A549 (cell line): ENCODE data around the gene KLHDC1. TPM values are rescaled to one million over a fixed set of nuclear protein-coding genes. Genes with fewer than 3 reads are reported as not detected.

Source experiments
- ATAC-seq, 2 experiments: fragments of 200-7000 bp in 1 of 2; fragments of >200 bp in 1 of 2; cut with Nextera tagmentation in 1 of 2; cut with Tn5 transposase in 1 of 2; 3 replicates each; pipeline versions ENCODE4 v1.8.0 to v1.9.1; 2018 to 2020; ENCODE audit warnings: mild to moderate bottlenecking in 1 of 2, moderate library complexity in 1 of 2
- CTCF ChIA-PET: fragments of 300-600 bp; sonication (Branson Sonifier 250); formaldehyde crosslinking; extraction: SDS; loops from one replicate; lab custom pipeline; 2021; ENCODE audit warnings: antibody characterized with exemption, inconsistent platforms; lab: Yijun Ruan, JAX
- POLR2A ChIA-PET: fragments of 350-600 bp; formaldehyde crosslinking; extraction: SDS; loops from one replicate; lab custom pipeline; 2021; ENCODE audit warnings: antibody characterized with exemption, inconsistent platforms; lab: Yijun Ruan, JAX
- DNase-seq, 2 experiments: peaks; one replicate each; pipeline versions ENCODE4 v3.0.0 to v3.0.0-alpha.2; 2011 to 2016; ENCODE audit warnings: low read depth in 1 of 2, low spot score in 1 of 2
- FAIRE-seq: peaks from 2 replicates; lab custom pipeline; 2011; peaks lifted over from hg19 to GRCh38; lab: Jason Lieb, UNC
- H3K27ac ChIP-seq, 2 experiments: fragments of >200 bp; sonication (Bioruptor Twin); formaldehyde crosslinking; 3 replicates each; pipeline ENCODE4 v1.5.1; 2016 to 2017
- H3K4me1 ChIP-seq: fragments of >200 bp; sonication (Bioruptor Twin); formaldehyde crosslinking; 3 replicates; pipeline ENCODE4 v1.6.1; 2016
- H3K4me2 ChIP-seq: fragments of >200 bp; sonication (Bioruptor Twin); formaldehyde crosslinking; 3 replicates; pipeline ENCODE4 v1.6.1; 2016
- H3K4me3 ChIP-seq: fragments of >200 bp; sonication (Bioruptor Twin); formaldehyde crosslinking; 3 replicates; pipeline ENCODE4 v1.5.1; 2016
- H3K9me3 ChIP-seq: fragments of >200 bp; sonication (Bioruptor Twin); formaldehyde crosslinking; 3 replicates; pipeline ENCODE4 v1.6.1; 2016
- CBX8 ChIP-seq: fragments of 200-600 bp; sonication (generic); IDR thresholded peaks from 2 replicates; pipeline ENCODE4 v1.6.1; 2016
- CEBPB ChIP-seq, 2 experiments: fragments of >200 bp in 1 of 2; sonication (Bioruptor Twin) in 1 of 2; formaldehyde crosslinking in 1 of 2; IDR thresholded peaks; 2 replicates each; pipeline ENCODE4 v1.6.1; 2012 to 2016
- CHD2 ChIP-seq: fragments of 150-350 bp; IDR thresholded peaks from 2 replicates; pipeline ENCODE4 v1.6.1; 2014; ENCODE audit warnings: low read length; ENCODE audit not compliant: partially characterized antibody
- CTCF ChIP-seq: fragments of >200 bp; sonication (Bioruptor Twin); formaldehyde crosslinking; IDR thresholded peaks from 3 replicates; pipeline ENCODE4 v1.5.1; 2016
- EHF ChIP-seq: fragments of 250-450 bp; sonication (Bioruptor Pico); IDR thresholded peaks from 2 replicates; pipeline ENCODE4 v1.5.0; 2020; ENCODE audit warnings: mild to moderate bottlenecking
- ESRRA ChIP-seq: fragments of 150-350 bp; IDR thresholded peaks from 2 replicates; pipeline ENCODE4 v1.6.1; 2014; ENCODE audit warnings: mild to moderate bottlenecking, low read length, borderline replicate concordance
- FOSL2 ChIP-seq, 2 experiments: fragments of 450-650 bp in 1 of 2; fragments of >200 bp in 1 of 2; sonication (Bioruptor Twin) in 1 of 2; formaldehyde crosslinking; IDR thresholded peaks; 2 replicates each; pipeline versions ENCODE4 v1.5.0 to v1.6.1; 2016 to 2020; ENCODE audit warnings: mild to moderate bottlenecking in 1 of 2, moderate library complexity in 1 of 2
- HOXA7 ChIP-seq: fragments of 250-450 bp; sonication (Bioruptor Pico); IDR thresholded peaks from 2 replicates; pipeline ENCODE4 v1.5.0; 2020; ENCODE audit warnings: mild to moderate bottlenecking, moderate library complexity
- JUN ChIP-seq, 2 experiments: fragments of >200 bp; sonication (Bioruptor Twin); formaldehyde crosslinking; IDR thresholded peaks; 2 replicates in 1 of 2; 3 replicates in 1 of 2; pipeline ENCODE4 v1.6.1; 2016 to 2017
- KDM1A ChIP-seq: fragments of 200-600 bp; sonication (generic); IDR thresholded peaks from 2 replicates; pipeline ENCODE4 v1.6.1; 2016; ENCODE audit warnings: low read depth, mild to moderate bottlenecking
- KDM5A ChIP-seq: fragments of 200-600 bp; sonication (generic); IDR thresholded peaks from 2 replicates; pipeline ENCODE4 v1.6.1; 2016; ENCODE audit warnings: antibody characterized with exemption, mild to moderate bottlenecking
- MYC ChIP-seq: IDR thresholded peaks from 2 replicates; pipeline ENCODE4 v1.6.1; 2012; ENCODE audit warnings: mild to moderate bottlenecking, inconsistent platforms, low read length, improper control_type of control experiment, borderline replicate concordance
- POLR2A ChIP-seq: IDR thresholded peaks from 2 replicates; pipeline ENCODE4 v1.6.1; 2012; ENCODE audit warnings: mild to moderate bottlenecking, low read length
- POLR2AphosphoS2 ChIP-seq: conservative IDR thresholded peaks from 2 replicates; pipeline ENCODE4 v1.6.1; 2012; ENCODE audit warnings: low read length, improper control_type of control experiment, inconsistent platforms
- RARB ChIP-seq: fragments of 250-450 bp; sonication (Bioruptor Pico); IDR thresholded peaks from 2 replicates; pipeline ENCODE4 v1.8.0; 2021; ENCODE audit warnings: mild to moderate bottlenecking, moderate library complexity
- SREBF2 ChIP-seq: fragments of 450-650 bp; IDR thresholded peaks from 2 replicates; pipeline ENCODE4 v1.6.1; 2014; ENCODE audit warnings: mild to moderate bottlenecking, moderate library complexity
- TFCP2L1 ChIP-seq: fragments of 250-450 bp; sonication (Bioruptor Pico); IDR thresholded peaks from 2 replicates; pipeline ENCODE4 v1.5.0; 2021; ENCODE audit warnings: mild to moderate bottlenecking
- WGBS: methylation state at CpG from one replicate; pipeline ENCODE4 v1.1.6; 2017; ENCODE audit errors: missing lambda C conversion rate; 5-methylcytosine and 5-hydroxymethylcytosine counted together
- polyA plus RNA-seq, 4 experiments: library from polyadenylated mRNA; depleted of rRNA in 3 of 4; stranded (reverse); fragments of >200 nt; fragmentation: RNase III in 1 of 4; extraction: RNeasy Plus Mini Kit Qiagen cat#74134 plus additional on column Dnase treatment in 1 of 4; gene quantifications; 2 replicates in 3 of 4; 3 replicates in 1 of 4; pipeline ENCODE4 v1.2.3, GENCODE V29; 2011 to 2017
- TF ChIP-seq, protein P1 (sequence below): fragments of 250-450 bp; sonication (Bioruptor Pico); IDR thresholded peaks from 2 replicates; pipeline ENCODE4 v1.5.0; 2021; ENCODE audit warnings: mild to moderate bottlenecking, moderate library complexity, borderline replicate concordance
- TF ChIP-seq, protein P2 (sequence below): fragments of 200-600 bp; sonication (generic); IDR thresholded peaks from 2 replicates; pipeline ENCODE4 v1.6.1; 2016; ENCODE audit warnings: antibody characterized with exemption, mild to moderate bottlenecking, moderate library complexity
- TF ChIP-seq, protein P3 (sequence below): fragments of >200 bp; sonication (Bioruptor Twin); formaldehyde crosslinking; IDR thresholded peaks from 3 replicates; pipeline ENCODE4 v1.6.1; 2016

The KLHDC1 gene
- polyA plus RNA-seq, 2 of the 4 experiments (the other 2 are of a cell fraction) = 0.74 to 1.1 TPM

DNA sequence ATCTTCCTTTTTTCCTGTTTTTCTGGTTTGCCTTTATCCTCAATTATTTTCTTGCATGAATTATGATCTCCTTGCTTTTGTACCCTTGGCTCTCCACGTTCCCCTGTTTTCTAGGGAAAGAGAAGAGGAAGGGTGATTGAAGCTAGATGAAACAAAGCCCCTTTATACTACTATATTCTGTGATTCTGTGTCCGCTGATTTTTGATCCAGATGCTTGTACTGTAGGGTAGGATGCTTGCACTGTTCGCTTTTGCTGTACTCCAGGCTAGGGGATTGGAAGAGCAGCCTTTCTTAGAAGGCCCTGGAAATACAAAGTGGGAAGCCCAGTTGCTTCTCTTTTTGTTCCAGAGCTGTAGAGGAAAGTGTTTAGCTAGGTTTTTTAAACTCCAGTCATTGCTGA is 40.0 kb downstream of the KLHDC1 start:
- ChIA-PET CTCF (interaction anchor here (1.0 kb wide), 1 partner anchor 30 kb away, joined by 3 read pairs; no protein-coding TSS in a partner anchor), POLR2A (no interaction called here)
- ATAC-seq (no peak), FAIRE-seq (no peak), DNase-seq (no peak)
- Histone ChIP-seq H3K4me1 (no peaks in the 10 kb centered on the region), H3K4me3 (no peak overlapping the region), H3K9me3 (no peaks in the 10 kb centered on the region), H3K27ac (no peak overlapping the region), H3K4me2 (no peak overlapping the region)
- WGBS = 77% methylated on average over 3 of the region's 3 CpGs
- TF ChIP-seq TFCP2L1 (CRISPR knock-in tag) = no peak
- TF ChIP-seq CHD2 = no peak
- no peak for TF ChIP-seq CTCF
- TF ChIP-seq RARB (CRISPR knock-in tag) = no peak
- no peak for TF ChIP-seq CBX8
- no peak for TF ChIP-seq EHF (CRISPR knock-in tag)
- TF ChIP-seq ESRRA = no peak
- TF ChIP-seq, protein P1, sequence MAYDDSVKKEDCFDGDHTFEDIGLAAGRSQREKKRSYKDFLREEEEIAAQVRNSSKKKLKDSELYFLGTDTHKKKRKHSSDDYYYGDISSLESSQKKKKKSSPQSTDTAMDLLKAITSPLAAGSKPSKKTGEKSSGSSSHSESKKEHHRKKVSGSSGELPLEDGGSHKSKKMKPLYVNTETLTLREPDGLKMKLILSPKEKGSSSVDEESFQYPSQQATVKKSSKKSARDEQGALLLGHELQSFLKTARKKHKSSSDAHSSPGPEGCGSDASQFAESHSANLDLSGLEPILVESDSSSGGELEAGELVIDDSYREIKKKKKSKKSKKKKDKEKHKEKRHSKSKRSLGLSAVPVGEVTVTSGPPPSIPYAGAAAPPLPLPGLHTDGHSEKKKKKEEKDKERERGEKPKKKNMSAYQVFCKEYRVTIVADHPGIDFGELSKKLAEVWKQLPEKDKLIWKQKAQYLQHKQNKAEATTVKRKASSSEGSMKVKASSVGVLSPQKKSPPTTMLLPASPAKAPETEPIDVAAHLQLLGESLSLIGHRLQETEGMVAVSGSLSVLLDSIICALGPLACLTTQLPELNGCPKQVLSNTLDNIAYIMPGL (CRISPR knock-in tag) = no peak
- TF ChIP-seq, protein P2, sequence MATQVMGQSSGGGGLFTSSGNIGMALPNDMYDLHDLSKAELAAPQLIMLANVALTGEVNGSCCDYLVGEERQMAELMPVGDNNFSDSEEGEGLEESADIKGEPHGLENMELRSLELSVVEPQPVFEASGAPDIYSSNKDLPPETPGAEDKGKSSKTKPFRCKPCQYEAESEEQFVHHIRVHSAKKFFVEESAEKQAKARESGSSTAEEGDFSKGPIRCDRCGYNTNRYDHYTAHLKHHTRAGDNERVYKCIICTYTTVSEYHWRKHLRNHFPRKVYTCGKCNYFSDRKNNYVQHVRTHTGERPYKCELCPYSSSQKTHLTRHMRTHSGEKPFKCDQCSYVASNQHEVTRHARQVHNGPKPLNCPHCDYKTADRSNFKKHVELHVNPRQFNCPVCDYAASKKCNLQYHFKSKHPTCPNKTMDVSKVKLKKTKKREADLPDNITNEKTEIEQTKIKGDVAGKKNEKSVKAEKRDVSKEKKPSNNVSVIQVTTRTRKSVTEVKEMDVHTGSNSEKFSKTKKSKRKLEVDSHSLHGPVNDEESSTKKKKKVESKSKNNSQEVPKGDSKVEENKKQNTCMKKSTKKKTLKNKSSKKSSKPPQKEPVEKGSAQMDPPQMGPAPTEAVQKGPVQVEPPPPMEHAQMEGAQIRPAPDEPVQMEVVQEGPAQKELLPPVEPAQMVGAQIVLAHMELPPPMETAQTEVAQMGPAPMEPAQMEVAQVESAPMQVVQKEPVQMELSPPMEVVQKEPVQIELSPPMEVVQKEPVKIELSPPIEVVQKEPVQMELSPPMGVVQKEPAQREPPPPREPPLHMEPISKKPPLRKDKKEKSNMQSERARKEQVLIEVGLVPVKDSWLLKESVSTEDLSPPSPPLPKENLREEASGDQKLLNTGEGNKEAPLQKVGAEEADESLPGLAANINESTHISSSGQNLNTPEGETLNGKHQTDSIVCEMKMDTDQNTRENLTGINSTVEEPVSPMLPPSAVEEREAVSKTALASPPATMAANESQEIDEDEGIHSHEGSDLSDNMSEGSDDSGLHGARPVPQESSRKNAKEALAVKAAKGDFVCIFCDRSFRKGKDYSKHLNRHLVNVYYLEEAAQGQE = no peak
- no peak for TF ChIP-seq FOSL2 (IDR thresholded peaks at IDR 0.05)
- TF ChIP-seq FOSL2 (CRISPR knock-in tag; IDR thresholded peaks at IDR 0.05) = no peak
- TF ChIP-seq POLR2AphosphoS2 = no peak
- TF ChIP-seq JUN (IDR thresholded peaks at IDR 0.05) = no peak
- no peak for TF ChIP-seq CEBPB (IDR thresholded peaks at IDR 0.05)
- no peak for TF ChIP-seq SREBF2
- no peak for TF ChIP-seq KDM5A
- TF ChIP-seq POLR2A = no peak
- TF ChIP-seq HOXA7 (CRISPR knock-in tag) = no peak
- no peak for TF ChIP-seq KDM1A
- no peak for TF ChIP-seq MYC
- TF ChIP-seq, protein P3, sequence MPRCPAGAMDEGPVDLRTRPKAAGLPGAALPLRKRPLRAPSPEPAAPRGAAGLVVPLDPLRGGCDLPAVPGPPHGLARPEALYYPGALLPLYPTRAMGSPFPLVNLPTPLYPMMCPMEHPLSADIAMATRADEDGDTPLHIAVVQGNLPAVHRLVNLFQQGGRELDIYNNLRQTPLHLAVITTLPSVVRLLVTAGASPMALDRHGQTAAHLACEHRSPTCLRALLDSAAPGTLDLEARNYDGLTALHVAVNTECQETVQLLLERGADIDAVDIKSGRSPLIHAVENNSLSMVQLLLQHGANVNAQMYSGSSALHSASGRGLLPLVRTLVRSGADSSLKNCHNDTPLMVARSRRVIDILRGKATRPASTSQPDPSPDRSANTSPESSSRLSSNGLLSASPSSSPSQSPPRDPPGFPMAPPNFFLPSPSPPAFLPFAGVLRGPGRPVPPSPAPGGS = no peak
